ENCODE data around the gene PRCP.
"Not testable (repeated sequence)": the region's sequence is repeated elsewhere in the genome, so short reads cannot be mapped to it uniquely, and the experiment has no call there.

PRCP gene

GRCh38 chr11:82871646-82872045 lies 28.6 kb downstream of the PRCP start:
- DNase-seq (ENCODE audit: low spot score): no peak

- DNase-seq (ENCODE audit: low spot score): no peak
Measured at GRCh38 chr11:82869657-82870056, 30.6 kb downstream of the PRCP start.

GRCh38 chr11:82867495-82868082 lies 32.6 kb downstream of the PRCP start:
- DNase-seq (ENCODE audit: low spot score): peak; percentile 72

GRCh38 chr11:82865841-82866240 lies 34.4 kb downstream of the PRCP start:
- DNase-seq (ENCODE audit: low spot score): no peak

DNA sequence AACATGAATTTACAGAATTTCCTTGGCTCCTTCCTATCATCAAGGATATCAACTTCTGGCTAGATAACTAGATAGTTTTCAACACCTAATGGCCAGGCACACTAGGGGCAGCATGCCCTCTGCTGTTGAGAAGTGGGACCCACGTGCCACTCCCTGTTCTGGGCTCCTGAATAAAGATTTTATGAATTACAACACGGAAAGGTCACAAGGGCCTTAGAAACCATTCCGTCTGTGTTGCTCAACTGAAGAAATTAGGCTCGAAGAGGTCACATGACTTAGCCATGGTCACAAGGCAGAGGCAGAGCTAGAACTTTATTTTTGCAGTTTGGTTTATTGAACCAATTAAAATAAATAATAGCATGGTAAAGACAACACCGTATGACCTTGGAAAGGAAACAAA lies 36.0 kb downstream of the PRCP start:
- peak; percentile 84 for DNase-seq (ENCODE audit: low spot score)

GRCh38 chr11:82863209-82863608 lies 37.0 kb downstream of the PRCP start:
- no peak for DNase-seq (ENCODE audit: low spot score)

GRCh38 chr11:82862379-82862778 lies 37.9 kb downstream of the PRCP start:
- no peak for DNase-seq (ENCODE audit: low spot score)

DNA sequence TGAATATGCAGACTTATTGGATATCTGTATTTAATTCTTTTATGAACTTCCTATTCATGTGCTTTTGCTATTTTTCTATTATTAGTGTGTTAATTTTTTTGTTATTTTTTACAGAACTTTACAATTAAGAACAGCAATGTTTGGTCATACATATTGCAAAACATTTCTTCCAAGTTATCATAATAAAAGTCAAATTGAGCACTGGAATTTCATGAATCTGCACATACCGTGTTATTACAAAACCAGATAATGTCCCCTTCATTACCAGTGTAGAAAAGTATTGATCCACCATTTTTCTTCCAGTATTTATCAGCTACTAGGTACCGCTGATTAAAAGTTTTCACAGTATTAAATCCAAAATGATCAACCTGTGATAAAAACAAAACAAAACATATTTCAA lies 40.5 kb downstream of the PRCP start:
- DNase-seq (ENCODE audit: low spot score): no peak

DNA sequence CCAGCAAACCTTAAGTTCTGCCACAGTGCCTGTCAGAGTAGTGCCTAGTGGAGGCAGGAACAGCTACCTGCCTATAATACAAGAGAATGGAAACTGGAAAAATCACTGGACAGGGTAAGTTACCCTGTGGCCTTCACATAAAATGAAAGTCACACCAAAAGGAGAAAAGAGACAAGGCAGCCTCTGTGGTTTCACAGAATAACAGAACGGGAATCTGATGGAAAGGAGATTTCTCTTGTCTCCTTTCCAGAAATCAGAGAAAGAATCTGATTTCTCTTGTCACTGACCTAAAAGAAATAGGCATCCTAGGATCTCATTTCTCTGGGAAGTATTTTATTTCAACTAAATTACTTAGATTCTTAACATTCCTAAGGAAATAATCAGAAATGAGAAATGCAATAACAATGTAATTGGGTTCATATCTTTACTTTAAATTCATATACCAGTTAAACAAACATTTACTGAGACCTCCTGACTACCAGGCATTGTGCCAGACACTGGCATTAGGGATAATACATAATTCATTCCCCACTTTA lies 41.6 kb downstream of the PRCP start:
- peak; percentile 28 for DNase-seq (ENCODE audit: low spot score)

GRCh38 chr11:82858133-82858532 lies 42.1 kb downstream of the PRCP start:
- DNase-seq (ENCODE audit: low spot score): no peak

- DNase-seq (ENCODE audit: low spot score): no peak
Measured at GRCh38 chr11:82857145-82857544, 43.1 kb downstream of the PRCP start.

GRCh38 chr11:82855616-82856015 lies 44.6 kb downstream of the PRCP start:
- no peak for DNase-seq (ENCODE audit: low spot score)

- DNase-seq (ENCODE audit: low spot score): not testable (repeated sequence)
Measured at GRCh38 chr11:82854916-82855315, 45.3 kb downstream of the PRCP start.

GRCh38 chr11:82854242-82854641 lies 46.0 kb downstream of the PRCP start:
- no peak for DNase-seq (ENCODE audit: low spot score)

DNA sequence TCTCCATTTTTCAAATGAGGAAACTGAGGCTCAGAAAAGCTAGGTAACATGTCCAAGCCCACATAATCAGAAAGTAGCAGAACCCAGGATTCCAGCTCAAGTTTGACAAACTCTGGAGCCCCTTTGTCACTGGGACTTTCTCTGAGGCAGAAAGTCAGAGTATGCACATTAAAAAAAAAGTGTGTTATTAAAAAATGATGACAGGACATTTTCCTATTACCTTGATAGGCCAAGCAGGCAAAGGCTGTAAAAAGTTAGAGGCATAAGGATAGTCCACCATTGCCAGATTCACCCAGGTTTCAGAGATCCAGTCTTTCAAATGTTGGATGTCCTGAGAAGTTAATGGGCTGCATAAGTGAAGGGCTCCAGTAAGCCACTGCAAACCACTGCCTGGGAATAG lies 51.4 kb downstream of the PRCP start:
- no peak for DNase-seq (ENCODE audit: low spot score)

DNA sequence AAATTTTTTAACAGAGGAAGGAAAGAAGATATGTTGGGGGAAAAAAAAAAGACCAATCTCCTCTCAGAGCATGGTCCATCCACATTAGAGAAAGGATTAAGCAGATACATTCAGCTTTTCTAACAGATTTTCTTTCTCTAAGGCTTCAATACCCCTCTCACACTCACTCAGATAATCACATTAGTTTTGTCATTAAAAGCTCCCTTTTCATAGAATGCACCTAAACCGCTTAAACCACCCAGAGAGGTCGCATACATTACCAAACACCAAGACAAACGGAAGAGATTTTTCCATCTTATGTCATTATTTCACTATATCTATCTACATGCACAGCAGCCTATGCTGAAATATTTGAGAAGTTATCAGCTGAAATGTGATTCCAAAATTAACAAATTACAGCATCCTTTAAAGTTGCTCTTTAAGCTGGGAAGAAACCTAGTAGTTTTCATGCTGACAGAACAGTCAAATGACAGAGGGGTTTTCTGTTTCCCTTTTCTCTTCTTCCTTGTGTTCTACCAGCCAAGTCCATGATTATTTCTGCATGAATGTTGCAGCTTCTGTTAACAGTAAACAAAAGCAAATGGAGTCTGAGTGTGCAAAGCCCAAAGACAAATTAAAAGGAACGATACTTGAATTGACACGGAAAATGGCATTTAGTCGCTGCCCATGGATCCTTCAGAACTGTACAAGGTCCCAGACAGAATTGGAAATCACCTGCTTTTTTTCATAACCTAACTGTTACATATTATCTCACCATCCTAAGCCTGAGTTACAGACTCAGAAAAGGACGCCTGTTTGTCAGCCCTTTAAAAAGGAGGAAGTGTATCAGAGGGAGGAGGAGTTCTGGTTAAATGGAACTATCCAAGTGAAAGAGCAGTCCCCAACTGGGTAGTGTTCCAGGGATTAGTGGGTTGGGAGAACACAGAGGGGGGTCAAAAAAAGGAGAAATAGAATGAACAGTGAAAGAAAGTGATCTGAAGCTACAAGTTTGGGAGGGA lies 54.6 kb downstream of the PRCP start:
- no peak for DNase-seq (ENCODE audit: low spot score)

GRCh38 chr11:82843057-82843795 lies 57.0 kb downstream of the PRCP start:
- DNase-seq (ENCODE audit: low spot score): no peak

DNA sequence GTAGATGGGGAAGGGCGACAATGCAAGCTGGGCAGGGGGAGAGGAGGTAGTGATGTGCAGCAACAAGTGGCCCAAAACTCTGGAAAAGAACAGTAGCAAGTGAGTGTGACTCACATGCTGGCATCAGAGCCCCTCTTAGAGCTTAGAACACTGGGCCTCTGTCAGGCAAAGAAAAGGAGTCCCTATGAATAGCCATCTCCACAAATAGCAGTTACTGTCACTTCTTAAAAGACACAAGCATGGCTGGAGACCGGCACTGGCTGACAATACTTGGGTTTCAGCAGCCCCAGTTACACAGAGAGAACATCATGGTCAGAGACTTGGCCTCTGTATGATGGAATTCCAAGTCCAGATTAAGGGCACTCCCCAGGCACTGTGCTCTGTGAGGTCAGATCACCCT lies 58.2 kb downstream of the PRCP start:
- DNase-seq (ENCODE audit: low spot score): peak; percentile 58

- DNase-seq (ENCODE audit: low spot score): no peak
Measured at GRCh38 chr11:82837650-82838049, 62.6 kb downstream of the PRCP start.

DNA sequence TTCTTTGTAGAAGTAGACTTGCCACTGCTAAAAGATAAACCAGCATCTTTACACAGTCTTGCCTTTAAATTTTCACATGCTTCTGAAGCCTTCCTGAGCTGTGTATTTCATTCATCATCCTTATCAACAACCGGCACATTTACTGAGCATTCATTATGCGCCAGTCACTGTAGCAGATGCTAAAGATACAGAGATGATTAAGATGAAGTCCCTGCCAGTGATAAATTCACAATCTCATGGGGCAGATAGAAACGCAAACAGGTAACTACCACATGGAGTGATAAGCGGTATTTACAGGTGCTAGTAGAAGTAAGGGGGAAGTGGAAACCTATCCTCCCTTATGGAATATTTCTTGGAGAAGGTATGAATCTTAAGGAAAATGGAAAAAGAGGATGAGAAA lies 67.2 kb downstream of the PRCP start:
- no peak for DNase-seq (ENCODE audit: low spot score)

- no peak for DNase-seq (ENCODE audit: low spot score)
Measured at GRCh38 chr11:82831364-82831763, 68.9 kb downstream of the PRCP start.

- DNase-seq (ENCODE audit: low spot score): no peak
Measured at GRCh38 chr11:82830746-82831145, 69.5 kb downstream of the PRCP start.

DNA sequence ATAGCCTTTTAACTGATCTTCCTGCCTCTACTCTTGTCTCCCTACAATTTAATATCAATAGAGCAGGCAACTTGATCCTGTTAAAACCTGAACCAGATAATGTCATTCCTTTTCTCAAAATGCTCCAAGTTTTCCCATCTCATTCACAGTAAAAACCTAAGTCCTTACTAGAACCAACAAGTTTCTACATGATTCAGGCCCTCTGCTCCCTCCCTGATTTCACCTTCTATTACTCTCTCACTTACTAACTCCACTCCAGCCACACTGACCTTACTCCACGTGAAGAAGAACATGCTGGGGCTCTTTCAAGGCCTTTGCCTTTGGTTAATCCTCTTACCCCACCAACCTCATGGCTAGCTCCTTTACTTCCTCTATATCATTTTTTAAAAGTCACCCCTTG lies 71.1 kb downstream of the PRCP start:
- no peak for DNase-seq (ENCODE audit: low spot score)

Data from COLO829 (cell line).